ENCODE data around the gene PAX2. TPM values are rescaled to one million over a fixed set of nuclear protein-coding genes. Genes with fewer than 3 reads are reported as not detected.

Gene PAX2
- total RNA-seq, 1 donor from 2014 or later: 4.4 TPM

GRCh38 chr10:100868382-100868781, 123.0 kb downstream of the PAX2 start:
- Mint-ChIP-seq H3K27ac (no peak overlapping the region), H3K27me3 (peaks cover 62% of the 10 kb centered on the region), H3K9me3 (no peaks in the 10 kb centered on the region), H3K4me1 (ENCODE audit: unreplicated experiment) (peaks cover 52% of the 10 kb centered on the region), H3K36me3 (no peaks in the 10 kb centered on the region), H3K4me3 (no peak overlapping the region)
- no peak for DNase-seq (ENCODE audit: extremely low spot score, unreplicated experiment)
- no peak for TF ChIP-seq CTCF (conservative IDR thresholded peaks at IDR 0.05)

- DNase-seq (ENCODE audit: extremely low spot score, unreplicated experiment): no peak
- peaks cover 61% of the 10 kb centered on the region for H3K27me3 Mint-ChIP-seq
- no peak overlapping the region for H3K4me3 Mint-ChIP-seq
- H3K36me3 Mint-ChIP-seq: no peaks in the 10 kb centered on the region
- H3K4me1 Mint-ChIP-seq (ENCODE audit: unreplicated experiment): peaks cover 52% of the 10 kb centered on the region
- H3K9me3 Mint-ChIP-seq: no peaks in the 10 kb centered on the region
- H3K27ac Mint-ChIP-seq: no peak overlapping the region
- TF ChIP-seq CTCF (conservative IDR thresholded peaks at IDR 0.05): no peak
Measured at GRCh38 chr10:100869399-100869798, 124.0 kb downstream of the PAX2 start.

- no peak for DNase-seq (ENCODE audit: extremely low spot score, unreplicated experiment)
- TF ChIP-seq CTCF (conservative IDR thresholded peaks at IDR 0.05): peak; percentile 80
- H3K27me3 Mint-ChIP-seq: peaks cover 57% of the 10 kb centered on the region
- no peak overlapping the region for H3K4me3 Mint-ChIP-seq
- H3K4me1 Mint-ChIP-seq (ENCODE audit: unreplicated experiment): peaks cover 49% of the 10 kb centered on the region
- no peaks in the 10 kb centered on the region for H3K36me3 Mint-ChIP-seq
- no peaks in the 10 kb centered on the region for H3K9me3 Mint-ChIP-seq
- peak overlapping the region; percentile 39 for H3K27ac Mint-ChIP-seq
Measured at GRCh38 chr10:100872034-100872791, 126.8 kb downstream of the PAX2 start.

GRCh38 chr10:100873146-100873826, 127.9 kb downstream of the PAX2 start:
- Mint-ChIP-seq H3K9me3 (no peaks in the 10 kb centered on the region), H3K27me3 (peaks cover 57% of the 10 kb centered on the region), H3K4me1 (ENCODE audit: unreplicated experiment) (peaks cover 51% of the 10 kb centered on the region), H3K4me3 (no peak overlapping the region), H3K36me3 (no peaks in the 10 kb centered on the region), H3K27ac (peak overlapping the region; percentile 39)
- no peak for TF ChIP-seq CTCF (conservative IDR thresholded peaks at IDR 0.05)
- DNase-seq (ENCODE audit: extremely low spot score, unreplicated experiment): no peak

- Mint-ChIP-seq H3K4me1 (ENCODE audit: unreplicated experiment) (peaks cover 52% of the 10 kb centered on the region), H3K27ac (no peak overlapping the region), H3K27me3 (peaks cover 57% of the 10 kb centered on the region), H3K4me3 (no peak overlapping the region), H3K36me3 (no peaks in the 10 kb centered on the region), H3K9me3 (no peaks in the 10 kb centered on the region)
- no peak for DNase-seq (ENCODE audit: extremely low spot score, unreplicated experiment)
- TF ChIP-seq CTCF (conservative IDR thresholded peaks at IDR 0.05): no peak
Measured at GRCh38 chr10:100873827-100874326, 128.5 kb downstream of the PAX2 start.
